Measurements from ENCODE around the gene KIAA1328. TPM values are rescaled to one million over a fixed set of nuclear protein-coding genes. Genes with fewer than 3 reads are reported as not detected.
"Not testable (repeated sequence)": the region's sequence is repeated elsewhere in the genome, so short reads cannot be mapped to it uniquely, and the experiment has no call there.

KIAA1328 gene
- total RNA-seq, 4 donors from 2014 or later = 3.4 to 8.3 (median 6.6) TPM

DNA sequence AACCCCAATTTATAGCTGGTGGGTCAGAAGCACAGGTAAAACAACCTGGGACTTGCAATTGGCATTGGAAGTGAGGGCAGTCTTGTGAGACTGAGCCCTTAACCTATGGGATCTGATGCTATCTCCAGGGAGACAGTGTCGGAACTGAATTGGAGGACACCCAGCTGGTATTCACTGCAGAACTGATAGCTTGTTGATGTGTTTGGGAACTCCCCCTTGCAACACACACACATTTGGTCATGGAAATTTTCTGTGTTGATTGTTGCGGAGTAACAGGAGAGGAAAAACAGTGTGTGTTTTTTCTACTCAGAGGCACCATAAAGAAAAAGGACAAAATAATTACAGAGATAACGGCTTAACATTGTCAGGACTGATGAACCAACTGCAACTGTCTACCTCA is 16.2 kb upstream of the KIAA1328 start:
- TF ChIP-seq, protein P1, sequence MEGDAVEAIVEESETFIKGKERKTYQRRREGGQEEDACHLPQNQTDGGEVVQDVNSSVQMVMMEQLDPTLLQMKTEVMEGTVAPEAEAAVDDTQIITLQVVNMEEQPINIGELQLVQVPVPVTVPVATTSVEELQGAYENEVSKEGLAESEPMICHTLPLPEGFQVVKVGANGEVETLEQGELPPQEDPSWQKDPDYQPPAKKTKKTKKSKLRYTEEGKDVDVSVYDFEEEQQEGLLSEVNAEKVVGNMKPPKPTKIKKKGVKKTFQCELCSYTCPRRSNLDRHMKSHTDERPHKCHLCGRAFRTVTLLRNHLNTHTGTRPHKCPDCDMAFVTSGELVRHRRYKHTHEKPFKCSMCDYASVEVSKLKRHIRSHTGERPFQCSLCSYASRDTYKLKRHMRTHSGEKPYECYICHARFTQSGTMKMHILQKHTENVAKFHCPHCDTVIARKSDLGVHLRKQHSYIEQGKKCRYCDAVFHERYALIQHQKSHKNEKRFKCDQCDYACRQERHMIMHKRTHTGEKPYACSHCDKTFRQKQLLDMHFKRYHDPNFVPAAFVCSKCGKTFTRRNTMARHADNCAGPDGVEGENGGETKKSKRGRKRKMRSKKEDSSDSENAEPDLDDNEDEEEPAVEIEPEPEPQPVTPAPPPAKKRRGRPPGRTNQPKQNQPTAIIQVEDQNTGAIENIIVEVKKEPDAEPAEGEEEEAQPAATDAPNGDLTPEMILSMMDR (IDR thresholded peaks at IDR 0.05 in 4 of 5, conservative IDR thresholded peaks at IDR 0.05 in 1 of 5) = no peak
- no peak for TF ChIP-seq POLR2A (IDR thresholded peaks at IDR 0.05)
- Histone ChIP-seq H3K36me3 (peaks cover 0 to under 1% of the 10 kb centered on the region in 2 donors), H3K27me3 (no peaks in the 10 kb centered on the region), H3K4me1 (no peaks in the 10 kb centered on the region), H3K9me3 (no peaks in the 10 kb centered on the region), H3K4me3 (no peak overlapping the region), H3K27ac (no peak overlapping the region)
- intact Hi-C loops (cut with DNase I; ENCODE audit: low total_unique reads) (no loop called here), in situ Hi-C loops (cut with MboI; ENCODE audit: low sequenced_read_pairs in 4 of 4) (loop anchor here in 1 of 4 donors (5.0 to 10.0 kb wide), 2 partner anchors 45 to 128 kb away; no protein-coding TSS in a partner anchor)
- ATAC-seq (no peak), DNase-seq (no peak)

DNA sequence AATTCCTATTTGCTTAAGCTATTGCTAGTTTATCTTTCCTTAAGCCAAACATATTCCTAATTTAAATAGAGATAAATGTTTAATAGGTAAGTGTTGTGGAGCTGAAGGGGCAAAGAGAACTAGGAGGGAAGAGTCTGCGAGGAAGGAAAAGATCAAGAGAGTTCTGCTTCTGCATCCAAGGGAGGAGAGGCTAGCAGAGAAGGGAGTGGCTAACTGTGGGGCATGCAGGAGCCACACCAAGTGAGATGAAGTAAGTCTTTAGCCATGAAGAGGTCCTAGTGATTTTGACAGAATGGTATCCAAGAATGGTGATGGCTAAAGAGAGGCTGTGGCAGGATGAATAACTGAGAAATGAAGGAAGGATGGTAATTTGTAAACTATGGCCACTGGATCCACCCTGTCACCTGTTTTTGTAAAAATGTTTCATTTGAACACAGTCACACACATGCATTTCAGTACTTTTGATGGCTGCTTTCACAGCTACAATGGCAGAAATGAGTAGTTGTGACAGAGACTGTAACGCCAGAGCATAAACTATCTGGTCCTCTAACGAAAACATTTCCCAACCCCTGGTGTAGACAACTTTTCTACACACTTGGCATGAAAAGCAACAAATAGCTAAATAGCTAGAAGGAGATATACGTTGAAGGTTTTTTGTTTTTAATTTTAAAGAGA is 15.7 kb upstream of the KIAA1328 start:
- in situ Hi-C loops (cut with MboI; ENCODE audit: low sequenced_read_pairs in 4 of 4) (loop anchor here in 1 of 4 donors (5.0 to 10.0 kb wide), 2 partner anchors 46 to 128 kb away; no protein-coding TSS in a partner anchor), intact Hi-C loops (cut with DNase I; ENCODE audit: low total_unique reads) (no loop called here)
- no peak for TF ChIP-seq POLR2A (IDR thresholded peaks at IDR 0.05)
- TF ChIP-seq, protein P1 (IDR thresholded peaks at IDR 0.05 in 4 of 5, conservative IDR thresholded peaks at IDR 0.05 in 1 of 5) = no peak
- H3K27me3 ChIP-seq = no peaks in the 10 kb centered on the region
- H3K36me3 ChIP-seq = peaks cover 0 to under 1% of the 10 kb centered on the region in 2 donors
- no peak overlapping the region for H3K4me3 ChIP-seq
- no peak for DNase-seq
- no peaks in the 10 kb centered on the region for H3K4me1 ChIP-seq
- H3K9me3 ChIP-seq = no peaks in the 10 kb centered on the region
- no peak for ATAC-seq
- no peak overlapping the region for H3K27ac ChIP-seq

DNA sequence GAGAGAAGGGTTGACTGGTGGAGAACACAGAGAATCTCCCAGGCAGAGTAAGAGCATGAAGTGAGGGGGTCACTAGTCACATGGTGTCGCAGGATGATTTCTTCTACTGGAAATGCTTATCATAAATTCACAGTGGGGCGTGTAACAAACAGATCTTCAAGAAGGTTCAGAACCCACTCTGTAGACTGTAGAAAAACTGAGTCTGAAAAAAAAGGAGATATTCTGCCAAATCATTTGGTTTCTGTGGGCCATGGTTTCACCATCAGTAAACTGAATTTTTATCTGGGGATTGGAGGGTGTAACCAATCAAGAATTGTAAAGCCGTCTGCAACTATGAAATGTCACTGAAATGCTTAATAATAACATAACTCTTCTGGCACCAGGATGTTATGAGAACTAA is 15.1 kb upstream of the KIAA1328 start:
- no peak for DNase-seq
- TF ChIP-seq POLR2A (IDR thresholded peaks at IDR 0.05) = no peak
- TF ChIP-seq, protein P1 (IDR thresholded peaks at IDR 0.05 in 4 of 5, conservative IDR thresholded peaks at IDR 0.05 in 1 of 5) = no peak
- no peaks in the 10 kb centered on the region for H3K27me3 ChIP-seq
- no peak for ATAC-seq
- no peak overlapping the region for H3K27ac ChIP-seq
- H3K36me3 ChIP-seq = peaks cover 0 to 4% of the 10 kb centered on the region in 2 donors
- in situ Hi-C loops (cut with MboI; ENCODE audit: low sequenced_read_pairs in 4 of 4) (loop anchor here in 1 of 4 donors (5.0 to 10.0 kb wide), 2 partner anchors 47 to 129 kb away; no protein-coding TSS in a partner anchor), intact Hi-C loops (cut with DNase I; ENCODE audit: low total_unique reads) (no loop called here)
- H3K4me1 ChIP-seq = no peaks in the 10 kb centered on the region
- no peaks in the 10 kb centered on the region for H3K9me3 ChIP-seq
- H3K4me3 ChIP-seq = no peak overlapping the region

DNA sequence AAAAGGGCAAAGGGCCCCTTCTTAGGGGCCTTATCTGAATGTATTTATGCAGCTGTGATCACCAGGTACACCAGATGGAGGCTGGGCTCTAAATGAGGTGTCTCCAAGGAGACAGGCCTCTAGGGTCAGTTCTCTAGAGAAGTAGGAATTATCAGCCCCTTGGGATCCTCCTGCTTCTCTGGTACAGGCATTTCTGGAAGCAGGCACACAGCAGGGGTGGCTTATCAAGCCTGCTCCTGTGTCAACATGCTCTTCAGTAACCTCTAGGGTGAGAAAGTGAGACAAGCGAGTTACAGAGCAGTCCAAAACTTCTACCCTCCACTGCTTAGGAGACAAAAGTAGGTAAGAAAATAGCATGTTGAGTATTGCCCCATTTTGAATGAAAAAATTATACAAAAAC is 13.9 kb upstream of the KIAA1328 start:
- H3K36me3 ChIP-seq = peaks cover 0 to 4% of the 10 kb centered on the region in 2 donors
- H3K4me3 ChIP-seq = no peak overlapping the region
- no peaks in the 10 kb centered on the region for H3K27me3 ChIP-seq
- no peak for TF ChIP-seq POLR2A (IDR thresholded peaks at IDR 0.05)
- TF ChIP-seq, protein P1 (IDR thresholded peaks at IDR 0.05 in 4 of 5, conservative IDR thresholded peaks at IDR 0.05 in 1 of 5) = no peak
- ATAC-seq = no peak
- H3K27ac ChIP-seq = no peak overlapping the region
- no peaks in the 10 kb centered on the region for H3K4me1 ChIP-seq
- no peaks in the 10 kb centered on the region for H3K9me3 ChIP-seq
- intact Hi-C loops (cut with DNase I; ENCODE audit: low total_unique reads) = no loop called here
- in situ Hi-C loops (cut with MboI; ENCODE audit: low sequenced_read_pairs in 4 of 4) = loop anchor here in 1 of 4 donors (5.0 to 10.0 kb wide), 2 partner anchors 48 to 130 kb away; no protein-coding TSS in a partner anchor
- DNase-seq = no peak

DNA sequence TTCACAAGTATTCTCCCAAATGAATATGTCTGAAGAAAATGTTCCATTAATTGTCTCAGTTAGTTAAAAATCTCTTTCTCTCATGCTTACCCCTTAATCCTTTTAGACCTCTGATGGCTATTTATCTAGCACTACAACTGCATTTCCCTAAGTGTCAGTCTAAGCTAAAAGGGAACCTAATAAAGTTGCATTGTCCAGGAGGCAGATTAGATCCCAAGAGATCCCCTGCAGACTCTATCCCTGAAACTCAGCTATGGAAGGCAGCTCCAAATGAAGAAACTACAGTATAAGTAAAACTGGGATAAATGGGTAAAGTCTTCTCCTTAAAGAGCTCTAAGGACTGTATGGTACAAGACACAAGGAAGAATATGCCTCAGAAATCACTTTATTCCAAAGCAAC is 12.8 kb upstream of the KIAA1328 start:
- H3K9me3 ChIP-seq; H3K27ac ChIP-seq; intact Hi-C loops (cut with DNase I; ENCODE audit: low total_unique reads); H3K4me3 ChIP-seq; H3K27me3 ChIP-seq; H3K36me3 ChIP-seq; DNase-seq; H3K4me1 ChIP-seq; ATAC-seq: not testable (repeated sequence)
- in situ Hi-C loops (cut with MboI; ENCODE audit: low sequenced_read_pairs in 4 of 4) = loop anchor here in 1 of 4 donors (10.0 kb wide), 1 partner anchor 131 kb away; no protein-coding TSS in a partner anchor
